ENCODE measurements around the gene SDHAF3.
"Not testable (repeated sequence)": the region's sequence is repeated elsewhere in the genome, so short reads cannot be mapped to it uniquely, and the experiment has no call there.

The SDHAF3 gene

DNA sequence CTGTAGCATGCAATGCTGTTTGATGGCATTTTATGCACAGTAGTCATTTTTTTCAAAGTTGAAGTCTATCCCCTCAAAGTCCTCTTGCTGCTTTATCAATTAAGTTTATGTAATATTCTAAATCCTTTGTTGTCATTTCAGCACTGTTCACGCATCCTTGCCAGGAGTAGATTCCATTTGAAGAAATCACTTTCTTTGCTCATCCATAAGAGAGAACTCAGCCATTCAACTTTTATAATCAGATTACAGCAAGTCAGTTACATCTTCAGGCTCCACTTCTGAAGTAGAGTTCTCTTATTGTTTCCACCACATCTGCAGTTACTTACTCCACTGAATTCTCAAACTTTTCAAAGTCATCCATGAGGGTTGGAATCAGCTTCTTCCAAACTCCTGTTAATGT is 32.3 kb downstream of the SDHAF3 start:
- H3K4me3 ChIP-seq (ENCODE audit: low read depth, low read length), result no peak overlapping the region
- DNase-seq (ENCODE audit: low read depth), result peak; percentile 8
- TF ChIP-seq, protein P1, sequence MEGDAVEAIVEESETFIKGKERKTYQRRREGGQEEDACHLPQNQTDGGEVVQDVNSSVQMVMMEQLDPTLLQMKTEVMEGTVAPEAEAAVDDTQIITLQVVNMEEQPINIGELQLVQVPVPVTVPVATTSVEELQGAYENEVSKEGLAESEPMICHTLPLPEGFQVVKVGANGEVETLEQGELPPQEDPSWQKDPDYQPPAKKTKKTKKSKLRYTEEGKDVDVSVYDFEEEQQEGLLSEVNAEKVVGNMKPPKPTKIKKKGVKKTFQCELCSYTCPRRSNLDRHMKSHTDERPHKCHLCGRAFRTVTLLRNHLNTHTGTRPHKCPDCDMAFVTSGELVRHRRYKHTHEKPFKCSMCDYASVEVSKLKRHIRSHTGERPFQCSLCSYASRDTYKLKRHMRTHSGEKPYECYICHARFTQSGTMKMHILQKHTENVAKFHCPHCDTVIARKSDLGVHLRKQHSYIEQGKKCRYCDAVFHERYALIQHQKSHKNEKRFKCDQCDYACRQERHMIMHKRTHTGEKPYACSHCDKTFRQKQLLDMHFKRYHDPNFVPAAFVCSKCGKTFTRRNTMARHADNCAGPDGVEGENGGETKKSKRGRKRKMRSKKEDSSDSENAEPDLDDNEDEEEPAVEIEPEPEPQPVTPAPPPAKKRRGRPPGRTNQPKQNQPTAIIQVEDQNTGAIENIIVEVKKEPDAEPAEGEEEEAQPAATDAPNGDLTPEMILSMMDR (conservative IDR thresholded peaks at IDR 0.05; ENCODE audit: low read depth, low read length), result no peak

DNA sequence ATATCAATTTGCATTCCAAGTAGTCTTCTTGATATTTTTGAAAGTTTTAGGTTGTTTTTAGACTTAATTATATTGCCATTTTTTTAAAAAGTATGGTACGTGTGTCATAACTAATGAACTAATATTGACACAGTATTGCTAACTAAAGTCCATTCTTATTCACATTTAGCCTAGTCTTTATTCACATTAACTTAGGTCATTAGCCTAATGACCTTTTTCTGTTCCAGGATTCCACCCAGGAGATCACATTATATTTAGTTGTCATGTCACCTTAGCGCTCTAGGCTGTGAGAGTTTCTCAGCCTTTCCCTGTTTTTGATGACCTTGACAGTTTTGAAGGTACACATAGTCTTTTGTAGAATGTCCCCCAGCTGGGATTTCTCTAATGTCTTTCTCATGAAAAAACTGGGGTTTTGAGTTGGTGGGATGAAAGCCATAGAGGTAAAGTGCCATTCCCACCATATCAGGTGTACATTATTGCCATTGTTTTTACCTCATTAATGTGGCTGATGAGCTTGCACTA is 38.5 kb downstream of the SDHAF3 start:
- TF ChIP-seq, protein P1 (conservative IDR thresholded peaks at IDR 0.05; ENCODE audit: low read depth, low read length), result no peak

DNA sequence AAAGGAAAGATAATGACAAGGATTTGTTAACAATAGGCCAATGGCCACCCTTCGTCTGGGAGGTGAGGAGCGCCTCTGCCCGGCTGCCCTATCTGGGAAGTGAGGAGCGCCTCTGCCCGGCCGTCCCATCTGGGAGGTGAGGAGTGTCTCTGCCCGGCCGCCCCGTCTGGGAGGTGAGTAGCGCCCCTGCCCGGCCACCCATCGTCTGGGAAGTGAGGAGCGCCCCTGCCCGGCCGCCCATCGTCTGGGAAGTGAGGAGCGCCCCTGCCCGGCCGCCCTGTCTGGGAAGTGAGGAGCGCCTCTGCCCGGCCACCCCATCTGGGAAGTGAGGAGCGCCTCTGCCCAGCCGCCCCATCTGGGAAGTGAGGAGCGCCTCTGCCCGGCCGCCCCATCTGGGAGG is 42.5 kb downstream of the SDHAF3 start:
- not testable (repeated sequence) for H3K4me3 ChIP-seq (ENCODE audit: low read depth, low read length); DNase-seq (ENCODE audit: low read depth)

More for the DNA sequence above, 38.5 kb downstream of the SDHAF3 start:
- DNase-seq (ENCODE audit: low read depth), result no peak
- no peak overlapping the region for H3K4me3 ChIP-seq (ENCODE audit: low read depth, low read length)

DNA sequence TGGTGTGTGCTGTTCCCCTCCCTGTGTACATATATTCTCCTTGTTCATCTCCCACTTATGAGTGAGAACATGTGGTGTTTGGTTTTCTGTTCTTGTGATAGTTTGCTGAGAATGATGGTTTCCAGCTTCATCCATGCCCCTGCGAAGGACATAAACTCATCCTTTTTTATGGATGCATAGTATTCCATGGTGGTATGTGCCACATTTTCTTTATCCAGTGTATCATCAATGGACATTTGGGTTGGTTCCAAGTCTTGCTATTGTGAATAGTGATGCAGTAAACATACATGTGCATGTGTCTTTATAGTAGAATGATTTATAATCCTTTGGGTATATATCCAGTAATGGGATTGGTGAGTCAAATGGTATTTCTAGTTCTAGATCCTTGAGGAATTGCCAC is 44.1 kb downstream of the SDHAF3 start:
- H3K4me3 ChIP-seq (ENCODE audit: low read depth, low read length); DNase-seq (ENCODE audit: low read depth): not testable (repeated sequence)

DNA sequence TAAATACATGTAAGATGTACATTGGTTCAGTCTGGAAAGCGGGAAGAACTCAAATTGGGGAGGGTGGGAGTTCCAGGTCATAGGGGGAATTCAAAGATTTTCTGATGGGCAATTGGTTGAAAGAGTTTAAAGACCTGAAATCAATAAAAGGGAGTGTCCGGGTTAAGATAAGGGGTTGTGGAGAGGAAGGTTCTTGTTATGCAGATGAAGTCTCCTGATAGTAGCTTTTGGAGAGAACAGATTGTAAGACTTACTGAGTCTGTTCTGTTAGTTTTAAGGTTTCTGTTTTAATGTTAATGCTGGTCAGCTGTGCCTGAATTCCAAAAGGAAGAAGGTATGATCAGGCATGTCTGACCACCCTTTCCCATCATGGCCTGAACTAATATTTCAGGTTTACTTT is 48.8 kb downstream of the SDHAF3 start:
- H3K4me3 ChIP-seq (ENCODE audit: low read depth, low read length), result no peak overlapping the region
- DNase-seq (ENCODE audit: low read depth), result no peak
- TF ChIP-seq, protein P1 (conservative IDR thresholded peaks at IDR 0.05; ENCODE audit: low read depth, low read length), result no peak

DNA sequence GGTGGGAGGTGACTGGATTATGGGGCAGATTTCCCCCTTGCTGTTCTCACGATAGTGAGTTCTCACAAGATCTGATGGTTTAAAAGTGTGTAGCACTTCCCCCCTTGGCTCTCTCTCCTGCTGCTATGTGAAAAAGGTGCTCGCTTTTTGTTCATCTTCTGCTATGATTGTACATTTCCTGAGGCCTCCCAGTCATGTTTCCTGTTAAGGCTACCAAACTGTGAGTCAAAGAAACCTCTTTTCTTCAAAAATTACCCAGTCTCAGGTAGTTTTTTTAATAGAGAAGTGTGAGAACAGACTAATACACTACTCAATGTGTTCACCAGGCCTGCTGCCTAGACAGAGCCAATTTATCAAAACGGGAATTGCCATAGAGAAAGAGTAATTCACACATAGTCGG is 49.7 kb downstream of the SDHAF3 start:
- no peak for DNase-seq (ENCODE audit: low read depth)
- TF ChIP-seq, protein P1 (conservative IDR thresholded peaks at IDR 0.05; ENCODE audit: low read depth, low read length), result no peak
- no peak overlapping the region for H3K4me3 ChIP-seq (ENCODE audit: low read depth, low read length)

DNA sequence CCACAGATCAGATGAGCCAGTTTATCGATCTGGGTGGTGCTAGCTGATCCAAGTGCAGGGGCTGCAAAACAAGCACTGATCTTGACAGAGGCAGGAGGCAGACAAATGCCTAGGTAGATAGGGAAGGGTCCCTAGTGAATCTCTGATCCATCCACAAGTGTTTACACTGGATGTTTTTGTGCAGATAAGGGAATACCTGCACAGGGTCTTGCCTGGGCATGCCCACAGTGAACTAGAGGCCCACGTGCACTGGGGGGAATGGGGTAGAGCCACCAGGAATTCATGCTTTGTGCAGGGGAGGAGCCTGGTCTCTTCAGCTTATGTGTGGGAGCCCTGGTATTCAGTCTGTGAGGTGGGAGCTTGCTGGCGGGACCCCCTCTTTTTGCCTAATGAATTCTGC is 50.3 kb downstream of the SDHAF3 start:
- TF ChIP-seq, protein P1 (conservative IDR thresholded peaks at IDR 0.05; ENCODE audit: low read depth, low read length), result no peak
- H3K4me3 ChIP-seq (ENCODE audit: low read depth, low read length), result no peak overlapping the region
- DNase-seq (ENCODE audit: low read depth), result no peak

DNA sequence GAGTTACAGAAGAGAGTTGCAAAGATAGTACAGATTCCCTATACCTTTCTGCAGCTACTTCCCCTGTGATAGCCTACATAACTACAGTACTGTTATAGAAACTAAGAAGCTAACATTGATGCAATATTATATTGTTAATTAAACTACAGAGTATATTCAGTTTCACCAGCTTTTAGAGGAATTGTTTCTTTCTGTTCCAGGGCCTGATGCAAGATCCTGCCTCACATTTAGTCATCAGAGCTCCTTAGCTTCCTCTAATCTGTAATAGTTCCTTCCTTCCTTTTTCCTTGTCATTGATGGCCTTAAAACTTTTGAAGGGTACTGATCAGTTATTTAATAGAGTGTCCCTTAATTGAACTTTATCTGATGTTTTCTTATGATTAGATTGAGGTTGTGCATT is 56.8 kb downstream of the SDHAF3 start:
- TF ChIP-seq, protein P1 (conservative IDR thresholded peaks at IDR 0.05; ENCODE audit: low read depth, low read length), result no peak
- peak; percentile 16 for DNase-seq (ENCODE audit: low read depth)
- H3K4me3 ChIP-seq (ENCODE audit: low read depth, low read length), result no peak overlapping the region
